VCaP (cell line): ENCODE measurements around the gene MRPS12.

Experiments
- H3K27ac ChIP-seq: fragments of 450-650 bp; 2 replicates; pipeline ENCODE4 v1.5.1; 2017
- CTCF ChIP-seq: fragments of 450-650 bp; conservative IDR thresholded peaks from 2 replicates; pipeline ENCODE4 v1.5.1; 2017; ENCODE audit warnings: mild to moderate bottlenecking, moderate library complexity

MRPS12 gene

GRCh38 chr19:38893341-38893771 is 37.4 kb upstream of the MRPS12 start:
- no peak overlapping the region for H3K27ac ChIP-seq

GRCh38 chr19:38894968-38895367 is 35.8 kb upstream of the MRPS12 start:
- no peak for TF ChIP-seq CTCF
- no peak overlapping the region for H3K27ac ChIP-seq

More at GRCh38 chr19:38893341-38893771, 37.4 kb upstream of the MRPS12 start:
- no peak for TF ChIP-seq CTCF

- H3K27ac ChIP-seq, result peak overlapping the region; percentile 70
- no peak for TF ChIP-seq CTCF
Observed at GRCh38 chr19:38898788-38899446, 31.8 kb upstream of the MRPS12 start.

GRCh38 chr19:38899447-38900201 is 31.1 kb upstream of the MRPS12 start, which contains the start of the genes NFKBIB and SIRT2:
TSS of gene NFKBIB (plus strand) at chr19:38899969. CDS start at chr19:38900033, 64 bp downstream.
TSS of gene SIRT2 (minus strand) at chr19:38899618. CDS start at chr19:38899521, 97 bp downstream.
- TF ChIP-seq CTCF, result no peak
- peak within 1 kb of the TSS; percentile 70 for H3K27ac ChIP-seq

- peak overlapping the region; percentile 70 for H3K27ac ChIP-seq
- no peak for TF ChIP-seq CTCF
Observed at GRCh38 chr19:38900202-38900629, 30.5 kb upstream of the MRPS12 start.

- no peak for TF ChIP-seq CTCF
- H3K27ac ChIP-seq, result peak overlapping the region; percentile 70
Observed at GRCh38 chr19:38900743-38901190, 30.0 kb upstream of the MRPS12 start.

- H3K27ac ChIP-seq, result peak overlapping the region; percentile 70
- no peak for TF ChIP-seq CTCF
Observed at GRCh38 chr19:38901683-38902082, 29.1 kb upstream of the MRPS12 start.
